ENCODE results near the gene DCLK2. TPM values are rescaled to one million over a fixed set of nuclear protein-coding genes. Genes with fewer than 3 reads are reported as not detected.
A peak's percentile ranks its signal among the peaks of the same experiment; 100 is the strongest.

The DCLK2 gene
- polyA plus RNA-seq, 1 of the 3 experiments (the other 2 are of a cell fraction), result 10.1 TPM

- 20% methylated on average over 1 of the region's 1 CpG for WGBS (ENCODE audit: low lambda C conversion rate)
- DNase-seq, result no peak
- peak overlapping the region; percentile 12; the same call in 1 of the 2 replicates for H3K4me2 ChIP-seq
- no peak overlapping the region; the same call in 1 of the 2 replicates for H3K9ac ChIP-seq
- H2AFZ ChIP-seq (ENCODE audit: low read depth), result no peak overlapping the region
- H3K36me3 ChIP-seq (replicated peaks in 1 of 2; ENCODE audit: control insufficient read depth in 1 of 2, insufficient read depth in 2 of 2, low read length in 1 of 2), result peaks cover 0 to 8% of the 10 kb centered on the region in 2 experiments
- H3F3A ChIP-seq (replicated peaks; ENCODE audit: insufficient read depth), result peaks cover 39% of the 10 kb centered on the region
- peaks cover 87% of the 10 kb centered on the region for H3K79me2 ChIP-seq (ENCODE audit: insufficient read depth)
- H3K4me1 ChIP-seq (ENCODE audit: control insufficient read depth in 1 of 2, insufficient read depth in 2 of 2, low read depth in 1 of 2, low read length in 1 of 2), result peaks cover 8 to 34% of the 10 kb centered on the region in 2 experiments
- H3K9me3 ChIP-seq, result no peaks in the 10 kb centered on the region
- no peaks in the 10 kb centered on the region for H3K9me2 ChIP-seq
- ChIA-PET CTCF (interaction anchor here (1.1 to 1.4 kb wide), 2 partner anchors 10 to 64 kb away, joined by 3 to 4 read pairs; no protein-coding TSS in a partner anchor), POLR2A (interaction anchor here (0.5 kb wide), 1 partner anchor 103 kb away, joined by 4 read pairs; no protein-coding TSS in a partner anchor)
- H3K4me3 ChIP-seq (ENCODE audit: low read depth in 2 of 2, low read length in 1 of 2), result no peak overlapping the region
- H3K27me3 ChIP-seq (ENCODE audit: insufficient read depth), result no peaks in the 10 kb centered on the region
- H3K27ac ChIP-seq (ENCODE audit: low read depth in 2 of 2, low read length in 1 of 2), result peak overlapping the region; percentile 66 to 81; a peak in 3 of 4 replicates
- no peaks in the 10 kb centered on the region; the same call in 1 of the 2 replicates for H4K20me1 ChIP-seq (ENCODE audit: insufficient read depth)
- no peak for TF ChIP-seq MXI1 (IDR thresholded peaks at IDR 0.05; ENCODE audit: low read depth, low read length)
- no peak for TF ChIP-seq SMC3 (IDR thresholded peaks at IDR 0.05; ENCODE audit: low read depth, low read length)
- TF ChIP-seq MEF2A (IDR thresholded peaks at IDR 0.05; ENCODE audit: borderline replicate concordance, low read depth), result peak; percentile 71; the same call in 1 of the 2 replicates
- TF ChIP-seq RXRA (IDR thresholded peaks at IDR 0.05; ENCODE audit: borderline replicate concordance, low read depth), result peak; percentile 54; the same call in 1 of the 2 replicates
- TF ChIP-seq GABPA (IDR thresholded peaks at IDR 0.05; ENCODE audit: low read depth), result peak; percentile 17; the same call in 1 of the 2 replicates
- no peak for TF ChIP-seq CTCF (IDR thresholded peaks at IDR 0.05)
- TF ChIP-seq IRF3 (IDR thresholded peaks at IDR 0.05; ENCODE audit: low read depth, low read length), result no peak
- no peak for TF ChIP-seq YY1 (IDR thresholded peaks at IDR 0.05; ENCODE audit: low read depth)
- TF ChIP-seq POLR2AphosphoS5 (IDR thresholded peaks at IDR 0.05; ENCODE audit: low read depth, low read length), result 0 out of 2 replicates have a peak, but pooled peaks have one; percentile 38
- 0 out of 2 replicates have a peak, but pooled peaks have one; percentile 22 for TF ChIP-seq USF1 (IDR thresholded peaks at IDR 0.05; ENCODE audit: borderline replicate concordance, low read depth)
- TF ChIP-seq REST (IDR thresholded peaks at IDR 0.05; ENCODE audit: low read depth, low read length), result no peak
- no peak for TF ChIP-seq EZH2phosphoT487 (IDR thresholded peaks at IDR 0.05; ENCODE audit: borderline replicate concordance, low read depth)
- no peak for TF ChIP-seq SIN3A (IDR thresholded peaks at IDR 0.05; ENCODE audit: borderline replicate concordance, low read depth, low read length)
- TF ChIP-seq PBX3 (IDR thresholded peaks at IDR 0.05), result peak; percentile 92
- no peak for TF ChIP-seq TAF1 (IDR thresholded peaks at IDR 0.05; ENCODE audit: borderline replicate concordance, low read depth, low read length)
- TF ChIP-seq TEAD4 (IDR thresholded peaks at IDR 0.05; ENCODE audit: borderline replicate concordance, insufficient read depth), result peak; percentile 61; the same call in 1 of the 2 replicates
- peak; percentile 64 for TF ChIP-seq MAX (IDR thresholded peaks at IDR 0.05; ENCODE audit: low read depth)
- no peak for TF ChIP-seq USF2 (IDR thresholded peaks at IDR 0.05; ENCODE audit: borderline replicate concordance, low read depth, low read length)
- TF ChIP-seq CHD2 (IDR thresholded peaks at IDR 0.05; ENCODE audit: low read length, partially characterized antibody), result no peak
- TF ChIP-seq ELF1 (IDR thresholded peaks at IDR 0.05), result no peak
- TF ChIP-seq JUND (IDR thresholded peaks at IDR 0.05), result peak; percentile 74
- peak; percentile 91; the same call in 1 of the 2 replicates for TF ChIP-seq FOXM1 (IDR thresholded peaks at IDR 0.05; ENCODE audit: low read depth)
- TF ChIP-seq RFX5 (IDR thresholded peaks at IDR 0.05; ENCODE audit: low read length), result no peak
Measured at GRCh38 chr4:150145946-150146340, 67.7 kb downstream of the DCLK2 start.

Measured in SK-N-SH (cell line).